ENCODE data around the gene CRMP1. TPM values are rescaled to one million over a fixed set of nuclear protein-coding genes. Genes with fewer than 3 reads are reported as not detected.
"Not testable (repeated sequence)": the region's sequence is repeated elsewhere in the genome, so short reads cannot be mapped to it uniquely, and the experiment has no call there.

CRMP1 gene
- total RNA-seq, 1 donor from 2014 or later, result 5.7 TPM

DNA sequence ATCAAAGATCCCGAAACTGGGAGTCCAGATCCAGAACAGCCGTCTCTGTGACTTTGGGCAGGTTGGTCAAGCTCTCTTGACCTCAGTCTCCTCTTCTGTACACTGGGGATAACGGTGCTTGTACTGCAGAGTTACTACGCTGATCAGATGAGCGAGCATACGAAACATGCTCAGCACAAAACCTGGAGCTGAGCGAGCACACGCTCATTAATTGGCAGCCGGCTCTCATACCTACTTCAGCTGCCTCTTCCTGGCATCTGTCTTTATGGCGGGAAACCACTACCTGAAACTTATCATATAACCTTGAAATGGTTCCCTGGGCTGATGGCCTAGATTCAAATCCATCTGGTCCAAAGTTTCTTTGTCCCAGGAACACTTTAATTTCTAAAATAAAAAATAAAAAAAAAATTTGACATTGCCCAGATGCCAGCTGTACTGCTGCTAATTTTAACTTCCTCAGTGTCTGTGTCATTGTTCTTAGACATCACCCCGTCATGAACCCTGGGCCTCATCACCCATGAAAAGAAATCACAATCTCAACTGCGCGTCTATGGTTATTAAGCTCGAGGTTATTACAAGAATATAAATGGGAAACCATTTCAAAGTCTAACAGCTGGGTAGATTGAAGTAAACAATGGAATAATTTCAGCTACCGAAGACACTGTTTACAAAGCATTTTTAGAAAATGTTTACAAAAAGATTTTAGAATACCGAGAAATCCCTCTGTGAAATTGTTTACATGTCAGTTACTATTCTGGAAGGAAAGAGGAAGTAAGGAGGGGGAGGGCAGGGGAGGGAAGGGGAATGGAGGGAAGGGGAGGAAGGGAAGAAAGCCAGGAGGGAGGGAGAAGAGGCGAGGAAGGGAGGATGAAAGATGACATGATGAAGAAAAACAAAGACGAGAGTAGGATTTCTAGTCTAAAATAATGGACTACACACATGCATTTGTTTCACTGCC, 49.0 kb downstream of the CRMP1 start:
- no peak overlapping the region for H3K27ac ChIP-seq (ENCODE audit: low read depth, low read length)
- H3K36me3 ChIP-seq (ENCODE audit: control insufficient read depth in 3 of 3, insufficient read depth in 3 of 3, low read length in 3 of 3), result no peaks in the 10 kb centered on the region
- H3K9ac ChIP-seq (ENCODE audit: low read depth in 1 of 3, low read length in 3 of 3), result no peak overlapping the region

GRCh38 chr4:5842456-5842855, 50.4 kb downstream of the CRMP1 start:
- Histone ChIP-seq H3K27me3 (ENCODE audit: control insufficient read depth in 3 of 3, insufficient read depth in 3 of 3, low read length in 3 of 3) (peaks cover 0 to 14% (median 5%) of the 10 kb centered on the region in 3 donors), H3K36me3 (ENCODE audit: control insufficient read depth in 3 of 3, insufficient read depth in 3 of 3, low read length in 3 of 3) (no peaks in the 10 kb centered on the region), H3K4me3 (ENCODE audit: low read length in 3 of 3) (no peak overlapping the region), H3K4me1 (ENCODE audit: control insufficient read depth in 3 of 3, insufficient read depth in 3 of 3, low read length in 3 of 3) (peaks cover 0 to 9% (median 5%) of the 10 kb centered on the region in 3 donors), H3K9me3 (ENCODE audit: control insufficient read depth in 3 of 3, low read length in 3 of 3) (peaks cover 0 to 2% (median 0%) of the 10 kb centered on the region in 3 donors), H3K9ac (ENCODE audit: low read depth in 1 of 3, low read length in 3 of 3) (no peak overlapping the region), H3K27ac (ENCODE audit: low read depth, low read length) (no peak overlapping the region)

More for the DNA sequence above, 49.0 kb downstream of the CRMP1 start:
- Histone ChIP-seq H3K4me3 (ENCODE audit: low read length in 3 of 3) (no peak overlapping the region), H3K4me1 (ENCODE audit: control insufficient read depth in 3 of 3, insufficient read depth in 3 of 3, low read length in 3 of 3) (peaks cover 0 to 9% (median 5%) of the 10 kb centered on the region in 3 donors), H3K27me3 (ENCODE audit: control insufficient read depth in 3 of 3, insufficient read depth in 3 of 3, low read length in 3 of 3) (peaks cover 0 to 14% (median 2%) of the 10 kb centered on the region in 3 donors), H3K9me3 (ENCODE audit: control insufficient read depth in 3 of 3, low read length in 3 of 3) (peaks cover 0 to 2% (median 0%) of the 10 kb centered on the region in 3 donors)

- Histone ChIP-seq H3K4me3 (ENCODE audit: low read length in 3 of 3) (no peak overlapping the region), H3K36me3 (ENCODE audit: control insufficient read depth in 3 of 3, insufficient read depth in 3 of 3, low read length in 3 of 3) (no peaks in the 10 kb centered on the region), H3K9ac (ENCODE audit: low read depth in 1 of 3, low read length in 3 of 3) (no peak overlapping the region), H3K4me1 (ENCODE audit: control insufficient read depth in 3 of 3, insufficient read depth in 3 of 3, low read length in 3 of 3) (peaks cover 0 to 9% (median 5%) of the 10 kb centered on the region in 3 donors), H3K9me3 (ENCODE audit: control insufficient read depth in 3 of 3, low read length in 3 of 3) (peaks cover 0 to 2% (median 0%) of the 10 kb centered on the region in 3 donors), H3K27ac (ENCODE audit: low read depth, low read length) (peak overlapping the region; percentile 25), H3K27me3 (ENCODE audit: control insufficient read depth in 3 of 3, insufficient read depth in 3 of 3, low read length in 3 of 3) (peaks cover 0 to 14% (median 5%) of the 10 kb centered on the region in 3 donors)
These were observed 52.9 kb downstream of the CRMP1 start for GRCh38 chr4:5839751-5840674.

- Histone ChIP-seq H3K27ac (ENCODE audit: low read depth, low read length) (peak overlapping the region; percentile 25), H3K27me3 (ENCODE audit: control insufficient read depth in 3 of 3, insufficient read depth in 3 of 3, low read length in 3 of 3) (peaks cover 0 to 14% (median 5%) of the 10 kb centered on the region in 3 donors), H3K9ac (ENCODE audit: low read depth in 1 of 3, low read length in 3 of 3) (no peak overlapping the region), H3K4me3 (ENCODE audit: low read length in 3 of 3) (no peak overlapping the region), H3K36me3 (ENCODE audit: control insufficient read depth in 3 of 3, insufficient read depth in 3 of 3, low read length in 3 of 3) (no peaks in the 10 kb centered on the region), H3K9me3 (ENCODE audit: control insufficient read depth in 3 of 3, low read length in 3 of 3) (peaks cover 0 to 2% (median 0%) of the 10 kb centered on the region in 3 donors), H3K4me1 (ENCODE audit: control insufficient read depth in 3 of 3, insufficient read depth in 3 of 3, low read length in 3 of 3) (peaks cover 0 to 9% (median 5%) of the 10 kb centered on the region in 3 donors)
These were observed 53.6 kb downstream of the CRMP1 start for GRCh38 chr4:5839332-5839731.

DNA sequence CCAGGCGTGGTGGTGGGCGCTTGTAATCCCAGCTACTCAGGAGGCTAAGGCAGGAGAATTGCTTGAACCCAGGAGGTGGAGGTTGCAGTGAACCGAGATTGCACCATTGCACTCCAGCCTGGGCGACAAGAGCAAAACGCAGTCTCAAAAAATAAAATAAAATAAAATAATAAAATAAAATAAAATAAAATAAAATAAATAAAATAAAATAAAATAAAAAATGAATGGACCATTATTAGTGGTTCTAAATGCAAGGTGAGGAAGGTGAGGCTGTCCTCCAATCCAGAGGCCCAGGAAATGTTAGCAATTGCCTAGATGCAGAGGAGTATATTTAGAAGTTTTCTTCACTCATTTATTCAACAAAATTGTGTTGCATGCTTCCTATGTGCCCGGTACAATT, 55.4 kb downstream of the CRMP1 start:
- not testable (repeated sequence) for H3K27ac ChIP-seq (ENCODE audit: low read depth, low read length); H3K9ac ChIP-seq (ENCODE audit: low read depth in 1 of 3, low read length in 3 of 3); H3K9me3 ChIP-seq (ENCODE audit: control insufficient read depth in 3 of 3, low read length in 3 of 3); H3K27me3 ChIP-seq (ENCODE audit: control insufficient read depth in 3 of 3, insufficient read depth in 3 of 3, low read length in 3 of 3); H3K4me1 ChIP-seq (ENCODE audit: control insufficient read depth in 3 of 3, insufficient read depth in 3 of 3, low read length in 3 of 3); H3K36me3 ChIP-seq (ENCODE audit: control insufficient read depth in 3 of 3, insufficient read depth in 3 of 3, low read length in 3 of 3); H3K4me3 ChIP-seq (ENCODE audit: low read length in 3 of 3)

DNA sequence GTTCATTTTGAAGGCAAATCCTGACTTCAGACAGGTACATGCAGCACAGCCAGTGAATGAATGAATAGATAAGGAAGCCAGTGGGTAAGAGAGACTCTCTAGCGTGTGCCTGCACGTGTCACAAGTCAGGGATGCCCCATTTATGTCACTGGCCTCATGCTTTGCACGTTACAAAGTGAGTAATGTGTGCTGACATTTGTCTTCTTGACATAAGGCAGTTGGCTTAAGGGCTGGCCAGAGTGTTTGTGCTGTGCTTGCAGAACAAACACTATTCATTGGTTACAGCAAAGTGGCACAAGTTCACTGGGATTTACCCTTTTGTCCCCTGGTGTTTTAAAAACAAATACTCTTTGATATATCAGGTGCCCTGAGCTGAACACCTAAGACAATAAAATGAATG, 55.9 kb downstream of the CRMP1 start:
- no peak overlapping the region for H3K27ac ChIP-seq (ENCODE audit: low read depth, low read length)
- peaks cover 0 to 9% (median 3%) of the 10 kb centered on the region in 3 donors for H3K4me1 ChIP-seq (ENCODE audit: control insufficient read depth in 3 of 3, insufficient read depth in 3 of 3, low read length in 3 of 3)
- H3K9ac ChIP-seq (ENCODE audit: low read depth in 1 of 3, low read length in 3 of 3), result no peak overlapping the region
- H3K9me3 ChIP-seq (ENCODE audit: control insufficient read depth in 3 of 3, low read length in 3 of 3), result peaks cover 0 to 2% (median 0%) of the 10 kb centered on the region in 3 donors
- no peaks in the 10 kb centered on the region for H3K36me3 ChIP-seq (ENCODE audit: control insufficient read depth in 3 of 3, insufficient read depth in 3 of 3, low read length in 3 of 3)
- no peak overlapping the region for H3K4me3 ChIP-seq (ENCODE audit: low read length in 3 of 3)
- H3K27me3 ChIP-seq (ENCODE audit: control insufficient read depth in 3 of 3, insufficient read depth in 3 of 3, low read length in 3 of 3), result peaks cover 0 to 8% (median 3%) of the 10 kb centered on the region in 3 donors

GRCh38 chr4:5828005-5828391, 64.9 kb downstream of the CRMP1 start:
- H3K4me3 ChIP-seq (ENCODE audit: low read length in 3 of 3), result no peak overlapping the region
- H3K9me3 ChIP-seq (ENCODE audit: control insufficient read depth in 3 of 3, low read length in 3 of 3), result no peaks in the 10 kb centered on the region
- no peaks in the 10 kb centered on the region for H3K27me3 ChIP-seq (ENCODE audit: control insufficient read depth in 3 of 3, insufficient read depth in 3 of 3, low read length in 3 of 3)
- H3K9ac ChIP-seq (ENCODE audit: low read depth in 1 of 3, low read length in 3 of 3), result no peak overlapping the region
- H3K27ac ChIP-seq (ENCODE audit: low read depth, low read length), result no peak overlapping the region
- H3K36me3 ChIP-seq (ENCODE audit: control insufficient read depth in 3 of 3, insufficient read depth in 3 of 3, low read length in 3 of 3), result no peaks in the 10 kb centered on the region
- H3K4me1 ChIP-seq (ENCODE audit: control insufficient read depth in 3 of 3, insufficient read depth in 3 of 3, low read length in 3 of 3), result peaks cover 0 to 12% (median 10%) of the 10 kb centered on the region in 3 donors

DNA sequence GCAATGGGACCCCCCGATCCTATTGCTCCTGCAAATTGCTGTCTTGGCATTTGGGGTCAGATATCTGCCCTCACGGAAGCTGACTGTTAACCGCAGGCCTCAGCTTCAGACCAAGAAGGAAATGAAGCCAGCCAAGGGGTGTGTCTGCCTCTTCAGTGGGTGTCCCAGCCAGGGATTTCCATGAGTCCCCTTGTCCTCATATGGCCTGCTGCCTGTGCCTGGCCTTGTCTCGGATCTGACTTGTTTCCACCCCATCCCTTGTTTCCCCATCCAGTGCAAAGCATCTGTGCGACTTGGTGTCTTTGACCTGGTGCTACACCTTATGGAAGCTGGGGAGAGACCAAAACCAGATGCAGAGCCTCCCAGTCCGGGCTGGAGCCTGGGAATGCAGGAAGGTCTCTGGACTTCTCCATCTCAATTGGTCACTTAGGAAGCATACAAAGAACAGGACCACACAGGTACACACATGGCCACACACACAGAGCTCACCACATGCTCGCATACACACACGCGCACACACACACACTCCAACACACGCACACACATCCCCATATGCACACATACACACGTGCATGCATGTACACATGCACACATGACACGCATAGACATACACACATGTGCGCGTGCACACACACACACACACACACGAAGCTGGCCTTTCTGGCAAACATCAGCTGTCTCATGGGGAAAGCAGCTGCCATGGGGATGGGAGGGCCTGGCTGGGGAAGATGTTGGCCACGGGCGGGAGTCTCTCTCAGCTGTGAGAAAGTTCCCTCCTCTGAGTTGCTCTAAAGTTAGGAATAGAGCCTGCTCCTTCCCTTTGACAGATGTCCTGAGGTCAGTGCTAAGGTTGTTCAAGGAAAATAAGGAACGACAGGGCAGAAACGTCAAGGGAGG, 65.5 kb downstream of the CRMP1 start:
- no peaks in the 10 kb centered on the region for H3K36me3 ChIP-seq (ENCODE audit: control insufficient read depth in 3 of 3, insufficient read depth in 3 of 3, low read length in 3 of 3)
- peaks cover 0 to 12% (median 10%) of the 10 kb centered on the region in 3 donors for H3K4me1 ChIP-seq (ENCODE audit: control insufficient read depth in 3 of 3, insufficient read depth in 3 of 3, low read length in 3 of 3)
- H3K9me3 ChIP-seq (ENCODE audit: control insufficient read depth in 3 of 3, low read length in 3 of 3), result no peaks in the 10 kb centered on the region
- no peak overlapping the region for H3K4me3 ChIP-seq (ENCODE audit: low read length in 3 of 3)
- H3K27me3 ChIP-seq (ENCODE audit: control insufficient read depth in 3 of 3, insufficient read depth in 3 of 3, low read length in 3 of 3), result no peaks in the 10 kb centered on the region
- H3K27ac ChIP-seq (ENCODE audit: low read depth, low read length), result no peak overlapping the region
- H3K9ac ChIP-seq (ENCODE audit: low read depth in 1 of 3, low read length in 3 of 3), result no peak overlapping the region
